GM12878 (cell line): ENCODE data around the gene RBM4B. TPM values are rescaled to one million over a fixed set of nuclear protein-coding genes. Genes with fewer than 3 reads are reported as not detected.

Source experiments
- BACH1 ChIP-seq: fragments of 450-650 bp; IDR thresholded peaks from 2 replicates; pipeline ENCODE4 v1.6.1; 2017; ENCODE audit warnings: mild to moderate bottlenecking, borderline replicate concordance
- BHLHE40 ChIP-seq, 2 experiments: fragments of 450-650 bp in 1 of 2; IDR thresholded peaks; 2 replicates each; pipeline ENCODE4 v1.6.1; 2011 to 2017; ENCODE audit warnings: low read depth in 2 of 2, borderline replicate concordance in 1 of 2, improper control_type of control experiment in 1 of 2, low read length in 1 of 2, mild to moderate bottlenecking in 1 of 2
- EGR1 ChIP-seq, 2 experiments: IDR thresholded peaks; 1 replicate in 1 of 2; 2 replicates in 1 of 2; pipeline ENCODE4 v1.6.1; 2011 to 2012; ENCODE audit warnings: low read depth in 2 of 2, low read length in 2 of 2, borderline replicate concordance in 1 of 2, mild to moderate bottlenecking in 1 of 2, moderate library complexity in 1 of 2
- FOXK2 ChIP-seq: fragments of 450-650 bp; IDR thresholded peaks from 2 replicates; pipeline ENCODE4 v1.6.1; 2017; ENCODE audit warnings: mild to moderate bottlenecking, moderate library complexity
- HSF1 ChIP-seq: fragments of 150-350 bp; IDR thresholded peaks from 2 replicates; pipeline ENCODE4 v1.6.1; 2014; ENCODE audit warnings: mild to moderate bottlenecking, low read depth, low read length
- NKRF ChIP-seq: fragments of 450-650 bp; conservative IDR thresholded peaks from 2 replicates; pipeline ENCODE4 v1.6.1; 2017; ENCODE audit warnings: mild to moderate bottlenecking, moderate library complexity
- RAD21 ChIP-seq: IDR thresholded peaks from 2 replicates; pipeline ENCODE4 v1.6.1; 2011; ENCODE audit warnings: mild to moderate bottlenecking, low read depth, low read length, moderate library complexity; ENCODE audit not compliant: insufficient read depth
- STAT1 ChIP-seq: fragments of 450-650 bp; conservative IDR thresholded peaks from 2 replicates; pipeline ENCODE4 v1.6.1; 2014; ENCODE audit warnings: antibody characterized with exemption, mild to moderate bottlenecking
- TARDBP ChIP-seq: IDR thresholded peaks from 2 replicates; pipeline ENCODE4 v1.6.1; 2016; ENCODE audit warnings: borderline replicate concordance
- TCF12 ChIP-seq: IDR thresholded peaks from 2 replicates; pipeline ENCODE4 v1.6.1; 2011; ENCODE audit warnings: low read depth, mild to moderate bottlenecking, low read length
- polyA plus RNA-seq, 11 experiments: library from polyadenylated mRNA; depleted of rRNA in 4 of 11; unstranded in 6 of 11; stranded (reverse) in 5 of 11; fragments of >200 nt; fragmentation: Nextera tagmentation in 4 of 11; fragmentation: Illumina TruSeq in 1 of 11; extraction: Ambion mirVana in 4 of 11; extraction: Trizol in 1 of 11; gene quantifications; 1 replicate in 1 of 11; 2 replicates in 10 of 11; pipeline versions ENCODE4 v1.2.1 to v1.2.3, GENCODE V29; 2011 to 2016; ENCODE audit warnings: inconsistent platforms in 2 of 11, missing spikeins in 2 of 11, low read depth in 1 of 11
- total RNA-seq, 4 experiments: library from RNA; depleted of rRNA in 3 of 4; stranded (reverse); fragments of >200 nt in 3 of 4; fragmentation: Illumina TruSeq in 1 of 4; extraction: Trizol in 1 of 4; gene quantifications; 2 replicates each; pipeline versions ENCODE4 v1.2.1 to v1.2.3, GENCODE V29; 2013 to 2021
- TF ChIP-seq, protein P1 (sequence below): IDR thresholded peaks from 2 replicates; pipeline ENCODE4 v1.6.1; 2011; ENCODE audit warnings: mild to moderate bottlenecking, low read depth, low read length, moderate library complexity; ENCODE audit not compliant: insufficient replicate concordance
- TF ChIP-seq, protein P2 (sequence below): fragments of 450-650 bp; IDR thresholded peaks from 2 replicates; pipeline ENCODE4 v1.6.1; 2017; ENCODE audit warnings: borderline replicate concordance
- TF ChIP-seq, protein P3 (sequence below): IDR thresholded peaks from 2 replicates; pipeline ENCODE4 v1.6.1; 2012; ENCODE audit warnings: improper control_type of control experiment, low read depth, low read length; ENCODE audit not compliant: insufficient replicate concordance

The RBM4B gene
- total and polyA plus RNA-seq, 10 of the 15 experiments (the other 5 are each of a cell fraction or from before 2014, with no cell fraction given) = 16.1 to 37.0 (median 21.6) TPM

- TF ChIP-seq, protein P1, sequence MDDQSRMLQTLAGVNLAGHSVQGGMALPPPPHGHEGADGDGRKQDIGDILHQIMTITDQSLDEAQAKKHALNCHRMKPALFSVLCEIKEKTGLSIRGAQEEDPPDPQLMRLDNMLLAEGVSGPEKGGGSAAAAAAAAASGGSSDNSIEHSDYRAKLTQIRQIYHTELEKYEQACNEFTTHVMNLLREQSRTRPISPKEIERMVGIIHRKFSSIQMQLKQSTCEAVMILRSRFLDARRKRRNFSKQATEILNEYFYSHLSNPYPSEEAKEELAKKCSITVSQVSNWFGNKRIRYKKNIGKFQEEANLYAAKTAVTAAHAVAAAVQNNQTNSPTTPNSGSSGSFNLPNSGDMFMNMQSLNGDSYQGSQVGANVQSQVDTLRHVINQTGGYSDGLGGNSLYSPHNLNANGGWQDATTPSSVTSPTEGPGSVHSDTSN = no peak
- TF ChIP-seq BHLHE40 (IDR thresholded peaks at IDR 0.05; ENCODE audit: borderline replicate concordance in 1 of 2, low read depth in 2 of 2, low read length in 1 of 2) = peak; percentile 65 to 90; a peak in 2 of 4 replicates
- no peak for TF ChIP-seq HSF1
- peak in 1 of 2 experiments; percentile 48; a peak in 1 of 3 replicates for TF ChIP-seq EGR1 (IDR thresholded peaks at IDR 0.05; ENCODE audit: borderline replicate concordance in 1 of 2, low read depth in 2 of 2, low read length in 2 of 2)
- 0 out of 2 replicates have a peak, but pooled peaks have one; percentile 2 for TF ChIP-seq RAD21
- TF ChIP-seq BACH1 = peak; percentile 95
- TF ChIP-seq, protein P2, sequence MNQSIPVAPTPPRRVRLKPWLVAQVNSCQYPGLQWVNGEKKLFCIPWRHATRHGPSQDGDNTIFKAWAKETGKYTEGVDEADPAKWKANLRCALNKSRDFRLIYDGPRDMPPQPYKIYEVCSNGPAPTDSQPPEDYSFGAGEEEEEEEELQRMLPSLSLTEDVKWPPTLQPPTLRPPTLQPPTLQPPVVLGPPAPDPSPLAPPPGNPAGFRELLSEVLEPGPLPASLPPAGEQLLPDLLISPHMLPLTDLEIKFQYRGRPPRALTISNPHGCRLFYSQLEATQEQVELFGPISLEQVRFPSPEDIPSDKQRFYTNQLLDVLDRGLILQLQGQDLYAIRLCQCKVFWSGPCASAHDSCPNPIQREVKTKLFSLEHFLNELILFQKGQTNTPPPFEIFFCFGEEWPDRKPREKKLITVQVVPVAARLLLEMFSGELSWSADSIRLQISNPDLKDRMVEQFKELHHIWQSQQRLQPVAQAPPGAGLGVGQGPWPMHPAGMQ = no peak
- 0 out of 2 replicates have a peak, but pooled peaks have one; percentile 69 for TF ChIP-seq STAT1
- no peak for TF ChIP-seq FOXK2
- TF ChIP-seq TCF12 = peak; percentile 59; the same call in 1 of the 2 replicates
- peak; percentile 60; the same call in 1 of the 2 replicates for TF ChIP-seq TARDBP
- TF ChIP-seq, protein P3, sequence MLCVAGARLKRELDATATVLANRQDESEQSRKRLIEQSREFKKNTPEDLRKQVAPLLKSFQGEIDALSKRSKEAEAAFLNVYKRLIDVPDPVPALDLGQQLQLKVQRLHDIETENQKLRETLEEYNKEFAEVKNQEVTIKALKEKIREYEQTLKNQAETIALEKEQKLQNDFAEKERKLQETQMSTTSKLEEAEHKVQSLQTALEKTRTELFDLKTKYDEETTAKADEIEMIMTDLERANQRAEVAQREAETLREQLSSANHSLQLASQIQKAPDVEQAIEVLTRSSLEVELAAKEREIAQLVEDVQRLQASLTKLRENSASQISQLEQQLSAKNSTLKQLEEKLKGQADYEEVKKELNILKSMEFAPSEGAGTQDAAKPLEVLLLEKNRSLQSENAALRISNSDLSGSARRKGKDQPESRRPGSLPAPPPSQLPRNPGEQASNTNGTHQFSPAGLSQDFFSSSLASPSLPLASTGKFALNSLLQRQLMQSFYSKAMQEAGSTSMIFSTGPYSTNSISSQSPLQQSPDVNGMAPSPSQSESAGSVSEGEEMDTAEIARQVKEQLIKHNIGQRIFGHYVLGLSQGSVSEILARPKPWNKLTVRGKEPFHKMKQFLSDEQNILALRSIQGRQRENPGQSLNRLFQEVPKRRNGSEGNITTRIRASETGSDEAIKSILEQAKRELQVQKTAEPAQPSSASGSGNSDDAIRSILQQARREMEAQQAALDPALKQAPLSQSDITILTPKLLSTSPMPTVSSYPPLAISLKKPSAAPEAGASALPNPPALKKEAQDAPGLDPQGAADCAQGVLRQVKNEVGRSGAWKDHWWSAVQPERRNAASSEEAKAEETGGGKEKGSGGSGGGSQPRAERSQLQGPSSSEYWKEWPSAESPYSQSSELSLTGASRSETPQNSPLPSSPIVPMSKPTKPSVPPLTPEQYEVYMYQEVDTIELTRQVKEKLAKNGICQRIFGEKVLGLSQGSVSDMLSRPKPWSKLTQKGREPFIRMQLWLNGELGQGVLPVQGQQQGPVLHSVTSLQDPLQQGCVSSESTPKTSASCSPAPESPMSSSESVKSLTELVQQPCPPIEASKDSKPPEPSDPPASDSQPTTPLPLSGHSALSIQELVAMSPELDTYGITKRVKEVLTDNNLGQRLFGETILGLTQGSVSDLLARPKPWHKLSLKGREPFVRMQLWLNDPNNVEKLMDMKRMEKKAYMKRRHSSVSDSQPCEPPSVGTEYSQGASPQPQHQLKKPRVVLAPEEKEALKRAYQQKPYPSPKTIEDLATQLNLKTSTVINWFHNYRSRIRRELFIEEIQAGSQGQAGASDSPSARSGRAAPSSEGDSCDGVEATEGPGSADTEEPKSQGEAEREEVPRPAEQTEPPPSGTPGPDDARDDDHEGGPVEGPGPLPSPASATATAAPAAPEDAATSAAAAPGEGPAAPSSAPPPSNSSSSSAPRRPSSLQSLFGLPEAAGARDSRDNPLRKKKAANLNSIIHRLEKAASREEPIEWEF = no peak
- TF ChIP-seq NKRF = peak; percentile 84
Observed at GRCh38 chr11:66677599-66678375, at the start of gene RBM4B (continued).
